HG02852 (cell line): ENCODE results near the gene MMP20.
A peak's percentile ranks its signal among the peaks of the same experiment; 100 is the strongest.

Experiments used
- ATAC-seq: cut with Tn5 transposase; IDR thresholded peaks from one replicate; pipeline ENCODE4 v1.9.1; 2021; ENCODE audit warnings: mild to moderate bottlenecking, moderate library complexity; ENCODE audit not compliant: unreplicated experiment

MMP20 gene

DNA sequence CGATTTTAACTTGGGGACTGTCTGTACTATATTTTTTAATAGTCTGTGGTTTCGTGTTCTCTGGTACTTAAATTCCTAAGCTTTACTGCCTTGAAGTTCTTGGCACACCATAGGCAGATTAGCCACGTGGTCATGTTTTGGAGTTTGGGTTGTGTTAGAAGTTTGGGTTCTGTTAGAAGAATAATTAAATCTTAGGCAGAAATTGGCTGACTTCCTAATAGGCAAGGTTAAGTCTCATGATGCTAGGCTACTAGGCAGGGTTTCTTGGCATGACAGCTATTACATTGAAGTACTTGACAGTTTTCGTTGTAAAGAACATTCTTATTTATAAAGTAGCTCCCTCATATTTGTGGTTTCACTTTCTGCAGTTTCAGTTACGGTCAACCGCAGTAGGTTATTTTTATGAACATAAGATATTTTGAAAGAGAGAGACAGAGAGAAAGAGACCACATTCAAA is 64.5 kb downstream of the MMP20 start:
- ATAC-seq, result peak; percentile 70

DNA sequence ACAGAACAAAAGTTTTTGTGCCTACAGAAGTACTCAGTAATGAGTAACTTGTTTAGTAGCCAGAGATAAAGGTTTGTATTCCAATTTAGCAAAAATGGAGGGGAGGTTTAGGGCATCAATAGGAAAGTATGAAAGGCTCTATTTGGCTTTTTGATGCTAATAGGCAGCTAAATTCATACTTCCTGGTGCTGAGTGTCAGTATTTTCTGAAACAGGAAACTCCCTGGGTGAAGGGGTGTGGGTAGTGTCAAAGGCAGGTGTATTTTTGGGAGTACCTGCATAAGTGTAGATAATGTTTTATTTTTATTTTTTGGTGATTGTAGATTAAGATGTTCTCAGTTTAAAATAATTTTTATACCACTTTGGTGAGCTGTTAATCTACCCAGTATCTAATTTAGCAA is 65.3 kb downstream of the MMP20 start:
- peak; percentile 49 for ATAC-seq

DNA sequence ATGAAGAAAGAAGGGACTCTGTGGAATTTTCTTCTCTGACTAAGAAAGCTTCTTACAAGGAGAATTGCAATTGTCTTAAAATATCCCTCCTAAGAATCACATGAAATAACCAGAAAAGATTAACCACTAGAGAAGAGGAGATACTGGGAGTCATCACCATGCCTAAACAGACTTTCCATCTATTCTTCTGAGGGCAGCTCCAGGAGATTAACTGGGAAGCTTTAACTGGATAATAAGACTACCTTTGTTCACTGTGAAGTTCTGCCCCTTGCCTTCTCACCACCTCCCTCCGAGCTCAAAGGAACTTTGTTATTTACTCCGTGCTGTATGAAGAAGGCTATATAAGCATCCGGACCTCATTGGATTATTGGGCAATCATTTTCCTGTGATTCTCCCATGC is 70.0 kb downstream of the MMP20 start:
- no peak for ATAC-seq

DNA sequence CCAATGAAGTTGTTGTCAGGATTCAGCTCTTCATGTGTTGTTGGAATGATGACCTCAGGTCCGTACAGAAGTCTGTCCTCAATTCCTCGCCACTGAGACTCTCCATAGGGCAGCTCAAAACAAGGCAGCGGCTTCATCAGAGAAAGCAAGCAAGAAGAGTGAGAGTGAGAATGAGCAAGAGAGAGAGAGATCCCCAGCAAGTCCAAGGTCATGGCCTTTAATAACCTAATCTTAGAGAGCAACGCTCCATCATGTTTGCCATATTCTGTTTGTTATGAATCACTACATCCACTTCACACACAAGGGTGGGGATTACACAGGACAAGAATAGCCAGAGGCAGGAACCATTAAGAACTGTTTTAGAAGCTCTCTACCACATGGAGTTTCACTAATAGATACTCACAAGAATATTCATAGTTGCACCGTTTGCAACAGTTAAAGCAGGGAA is 71.3 kb downstream of the MMP20 start:
- ATAC-seq, result peak; percentile 90

DNA sequence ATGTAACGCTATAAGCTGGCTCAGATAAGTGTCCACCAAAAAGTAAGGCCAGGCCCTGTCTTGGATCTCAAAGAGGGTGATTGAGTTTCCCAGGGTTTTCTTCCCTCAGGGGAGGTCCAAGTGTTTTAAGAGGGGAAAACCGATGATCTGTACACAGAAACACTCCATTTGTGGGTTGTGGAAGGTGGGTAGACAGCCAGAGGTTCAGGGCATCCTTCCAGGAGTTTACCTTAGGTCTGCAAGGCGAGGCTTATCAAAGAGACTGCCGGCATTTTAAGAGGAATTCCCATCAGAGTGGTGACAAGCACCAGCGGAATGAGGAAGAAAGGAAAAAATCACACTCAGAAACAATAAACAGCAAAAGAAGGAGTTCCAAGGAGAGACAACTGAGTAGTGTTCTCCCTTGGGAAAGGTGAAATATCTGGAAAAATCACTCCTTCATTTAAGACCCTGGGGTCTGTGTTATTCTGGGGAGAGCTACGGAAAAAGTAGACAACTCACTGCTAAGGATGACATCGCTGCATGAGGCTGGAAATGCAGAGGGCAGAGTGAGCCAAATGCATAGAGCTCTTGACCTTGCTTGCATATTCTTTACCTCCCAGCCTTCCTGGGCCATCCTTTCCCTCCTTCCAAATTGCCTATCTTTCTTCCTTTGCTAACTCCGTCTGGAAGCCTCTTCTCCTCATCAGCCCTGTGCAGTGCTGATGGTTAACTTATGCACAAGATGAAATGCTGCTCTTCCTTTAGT is 72.5 kb downstream of the MMP20 start:
- no peak for ATAC-seq

DNA sequence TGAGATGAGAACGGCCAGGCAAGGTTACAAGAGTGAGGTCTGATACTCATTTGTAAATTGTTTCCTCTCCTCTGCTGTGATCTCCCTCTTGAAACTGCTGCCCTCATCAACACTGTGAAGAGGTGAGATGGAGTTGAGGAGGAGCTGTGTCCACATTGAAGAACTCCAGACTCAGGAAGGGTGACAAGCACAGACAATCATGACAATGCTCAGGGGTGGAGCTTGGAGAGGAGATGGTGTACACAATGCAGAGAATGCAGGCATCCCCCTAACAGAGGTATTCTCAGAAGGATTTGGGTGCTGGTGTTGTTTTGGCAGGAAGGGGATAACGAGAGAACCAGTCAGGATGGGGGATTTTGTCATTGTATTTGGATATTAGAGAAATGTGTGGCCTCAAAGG is 73.1 kb downstream of the MMP20 start:
- ATAC-seq, result no peak

DNA sequence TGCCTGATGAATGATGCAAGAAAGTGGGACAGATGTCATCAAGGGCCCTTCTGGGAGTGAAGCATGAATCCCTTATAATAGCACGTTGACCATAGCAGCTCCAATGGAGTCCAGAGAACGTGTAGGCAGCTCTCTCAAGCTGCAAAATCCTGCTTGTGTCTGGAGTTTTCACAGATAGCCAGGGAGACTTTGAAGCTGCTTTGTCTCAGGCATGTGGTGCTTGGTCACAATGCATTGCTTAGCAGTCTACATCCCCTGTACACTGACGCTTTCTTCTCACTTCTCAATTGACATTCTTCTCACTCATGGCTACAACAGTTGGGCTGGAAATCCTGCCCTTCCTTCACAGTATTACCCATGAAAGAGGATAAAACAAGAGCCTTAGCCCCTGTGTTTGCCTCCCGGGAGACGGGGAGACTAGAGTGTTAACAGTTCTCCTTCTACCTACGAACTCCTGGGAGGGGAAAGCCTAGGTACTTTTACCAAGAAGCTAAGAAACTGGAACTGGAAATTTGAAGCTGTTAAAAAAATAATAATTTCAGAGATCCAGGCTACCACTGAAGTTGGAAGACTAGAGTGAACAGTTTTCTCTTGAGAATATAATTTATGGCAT is 73.9 kb downstream of the MMP20 start:
- no peak for ATAC-seq

DNA sequence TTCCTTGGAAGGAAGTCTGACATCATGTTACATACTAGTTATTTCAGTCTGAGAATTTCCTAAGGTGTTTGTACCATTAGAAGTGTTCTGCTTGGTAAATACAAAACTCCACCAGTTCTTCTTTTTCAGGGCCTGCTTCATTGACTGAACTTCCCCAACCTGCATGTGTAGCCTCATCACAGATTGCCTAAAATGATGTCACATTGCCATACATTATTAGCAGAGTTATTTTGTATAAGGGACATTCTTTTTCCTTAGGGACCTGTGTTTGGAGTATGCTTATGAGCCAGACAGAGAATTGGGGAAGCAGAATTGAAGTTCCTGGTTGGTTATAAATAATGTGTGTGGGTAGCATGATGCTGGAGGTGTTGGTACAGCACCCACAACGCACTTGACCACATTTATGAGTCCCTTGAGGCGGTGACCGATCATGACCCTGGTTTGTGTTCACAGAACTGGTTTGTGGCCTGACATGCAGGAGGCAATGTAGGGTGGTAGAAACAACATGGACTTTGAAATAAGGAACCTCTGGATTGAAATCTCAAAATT is 78.1 kb downstream of the MMP20 start:
- peak; percentile 68 for ATAC-seq

DNA sequence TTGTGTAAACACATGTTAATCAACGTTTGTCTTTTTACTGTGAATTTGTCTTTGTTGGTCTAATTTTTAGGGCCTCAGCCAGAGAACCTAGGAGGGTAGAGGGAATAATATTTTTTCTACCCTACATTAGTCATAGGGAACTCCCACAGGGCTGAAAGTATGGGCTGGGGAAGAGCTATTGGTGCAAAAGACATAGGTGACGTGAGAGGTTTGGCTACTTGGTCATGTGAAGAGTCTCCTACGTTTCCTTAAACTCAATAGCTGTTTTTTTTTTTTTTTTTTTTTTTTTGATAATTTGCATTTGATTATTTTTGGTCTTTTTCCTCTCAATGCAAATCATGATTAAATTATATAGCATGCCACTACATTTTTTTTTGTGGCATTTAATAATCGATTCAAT is 78.7 kb downstream of the MMP20 start:
- ATAC-seq, result peak; percentile 63

DNA sequence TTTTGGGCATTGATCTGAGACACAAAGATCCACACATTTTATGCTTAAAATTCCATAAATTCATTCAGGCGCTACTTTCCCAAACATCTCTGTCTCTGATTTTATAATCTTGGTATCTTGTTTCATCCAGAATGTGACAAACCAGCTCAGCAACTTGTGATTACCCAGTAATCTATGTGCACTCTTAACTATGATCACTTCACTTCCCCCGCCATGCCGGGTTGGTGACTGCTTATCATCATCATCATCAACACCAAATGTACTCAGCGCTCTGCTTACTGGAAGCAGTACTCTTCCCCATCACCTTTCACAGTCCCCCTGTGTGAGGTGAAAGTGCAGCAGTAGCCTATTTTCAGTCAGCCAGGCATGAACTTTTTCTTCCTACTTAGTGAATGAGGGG is 79.4 kb downstream of the MMP20 start:
- no peak for ATAC-seq

DNA sequence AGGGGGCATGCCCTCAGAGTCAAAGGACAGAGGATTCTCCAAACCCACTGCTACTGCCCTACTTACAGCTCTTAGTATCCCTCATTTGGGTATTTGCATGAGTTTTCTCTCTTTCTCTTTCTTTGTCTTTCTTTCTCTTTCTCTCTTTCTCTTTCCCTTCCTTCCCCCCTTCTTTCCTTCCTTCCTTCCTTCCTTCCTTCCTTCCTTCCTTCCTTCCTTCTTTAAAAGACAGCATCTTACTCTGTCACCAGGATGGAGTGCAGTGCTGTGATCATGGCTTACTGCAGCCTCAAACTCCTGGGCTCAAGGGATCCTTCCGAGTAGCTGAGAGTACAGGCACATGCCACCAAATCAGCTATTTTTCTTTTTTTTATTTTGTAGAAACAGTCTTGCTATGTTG is 80.5 kb downstream of the MMP20 start:
- ATAC-seq, result no peak

DNA sequence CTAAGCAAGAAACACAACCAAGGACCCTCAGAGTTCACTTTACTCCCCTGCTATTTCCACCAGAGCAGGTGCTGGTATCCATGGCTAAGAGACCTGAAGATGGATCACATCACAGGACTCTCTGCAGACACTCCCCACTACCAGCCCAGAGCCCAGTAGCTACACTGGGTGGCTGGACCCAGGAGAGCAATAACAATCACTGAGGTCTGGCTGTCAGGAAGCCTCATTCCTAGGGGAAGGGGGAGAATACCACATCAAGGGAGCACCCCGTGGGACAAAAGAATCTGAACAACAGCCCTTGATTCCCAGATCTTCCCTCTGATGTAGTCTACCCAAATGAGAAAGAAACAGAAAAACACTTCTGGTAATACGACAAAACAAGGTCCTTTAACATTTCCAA is 85.6 kb downstream of the MMP20 start:
- no peak for ATAC-seq

DNA sequence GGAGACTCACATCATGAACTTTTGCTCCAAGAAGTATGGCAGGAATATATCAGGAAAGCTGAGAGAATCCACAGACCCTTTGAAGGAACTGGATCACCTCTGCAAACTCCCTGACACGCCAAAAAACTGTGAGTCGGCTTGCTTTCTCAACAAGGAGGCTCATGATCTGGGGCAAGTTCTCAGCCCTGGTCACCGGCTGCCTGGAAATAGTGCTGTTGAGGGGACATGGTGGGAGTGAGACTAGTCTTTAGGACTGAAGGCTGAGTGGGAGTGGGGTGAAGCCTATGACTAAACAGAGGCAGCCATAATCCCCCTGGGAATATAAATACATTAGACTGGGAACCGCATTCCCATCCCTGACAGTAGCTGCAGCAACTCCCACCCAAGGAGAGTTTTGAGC is 86.2 kb downstream of the MMP20 start:
- no peak for ATAC-seq

DNA sequence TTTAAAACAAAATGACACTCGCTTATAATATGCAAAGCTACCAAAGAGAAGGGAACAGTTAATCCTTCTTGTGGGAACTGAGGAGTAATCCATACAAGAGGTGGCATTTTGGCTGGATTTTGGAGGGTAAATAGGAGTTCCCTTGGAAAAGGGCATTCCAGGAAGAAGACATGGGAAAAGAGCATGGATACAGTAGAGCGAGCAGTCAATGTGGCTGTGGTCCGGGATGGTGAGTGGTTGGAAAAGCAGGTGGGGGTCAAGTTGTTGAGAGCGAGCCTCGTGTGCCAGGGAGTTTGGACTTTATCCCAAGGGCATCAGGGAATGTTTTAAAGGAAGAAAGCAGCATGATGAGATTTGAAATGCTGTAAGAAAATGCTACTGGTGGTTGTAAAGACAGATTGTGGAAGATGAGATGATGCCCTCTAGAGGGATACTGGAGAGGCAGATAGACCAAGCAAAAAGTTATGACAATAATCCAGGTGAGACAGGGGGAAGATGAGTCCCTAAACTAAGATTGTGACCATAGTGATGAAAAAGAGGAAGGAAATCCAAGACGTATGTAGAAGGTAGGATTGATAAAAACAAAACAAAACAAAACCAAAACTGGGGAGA is 90.8 kb downstream of the MMP20 start:
- ATAC-seq, result peak; percentile 44

DNA sequence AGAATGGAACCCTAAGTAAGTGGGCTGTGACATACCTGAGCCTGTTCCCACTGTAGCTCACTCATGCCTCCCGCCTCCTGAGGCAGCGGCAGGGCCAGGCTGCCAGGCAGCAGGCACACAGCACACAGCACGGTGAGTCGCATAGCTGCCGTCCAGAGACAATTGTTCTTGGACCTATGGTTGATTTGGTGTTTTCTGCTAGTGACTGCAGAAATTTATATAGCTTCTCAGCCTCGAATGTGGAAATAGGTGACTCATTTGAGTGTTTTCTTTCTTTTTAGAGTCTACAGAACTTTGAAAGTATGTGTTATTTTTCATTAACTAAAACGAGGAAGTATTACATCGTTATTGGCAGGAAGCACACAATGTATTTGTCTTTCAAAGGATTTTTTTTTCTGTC is 94.6 kb downstream of the MMP20 start, which contains the start of gene MMP7:
Gene MMP7 (minus strand): TSS at position 190 of the 400 bp plus-strand sequence. CDS start 47 bp downstream, at position 143.
- ATAC-seq, result no peak

DNA sequence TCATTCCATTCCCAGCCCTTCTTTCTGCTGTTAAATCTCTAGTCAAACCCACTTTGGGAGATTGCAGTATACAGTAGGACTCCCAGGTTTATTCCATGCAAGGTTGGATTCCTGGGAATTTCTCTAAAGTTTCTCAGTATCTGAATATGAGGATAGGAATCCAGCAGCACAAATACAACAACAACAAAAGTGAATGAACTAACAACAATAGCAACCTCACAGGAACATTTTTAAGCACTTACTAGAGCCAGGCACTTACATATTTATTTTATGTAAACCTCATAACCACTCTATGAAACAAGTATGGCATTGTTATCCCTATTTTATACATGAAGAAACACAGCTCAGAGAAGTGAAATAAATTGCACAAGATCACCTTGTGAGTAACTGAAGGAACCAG is 96.5 kb downstream of the MMP20 start:
- no peak for ATAC-seq

DNA sequence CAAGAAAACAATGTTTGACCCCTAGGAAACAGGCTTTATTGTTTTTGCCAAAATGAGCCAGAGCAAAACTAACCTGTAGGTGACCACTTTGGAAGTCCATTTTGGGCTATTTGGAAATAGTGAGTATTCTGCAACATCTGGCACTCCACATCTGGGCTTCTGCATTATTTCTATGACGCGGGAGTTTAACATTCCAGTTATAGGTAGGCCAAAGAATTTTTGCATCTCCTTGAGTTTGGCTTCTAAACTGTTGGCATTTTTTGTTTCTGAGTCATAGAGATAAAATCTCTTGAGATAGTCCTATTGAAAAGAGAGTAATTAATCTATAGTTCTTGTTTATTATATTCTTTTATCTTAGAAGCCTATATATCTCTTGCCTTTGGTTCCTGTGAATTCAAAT is 97.4 kb downstream of the MMP20 start:
- ATAC-seq, result no peak

DNA sequence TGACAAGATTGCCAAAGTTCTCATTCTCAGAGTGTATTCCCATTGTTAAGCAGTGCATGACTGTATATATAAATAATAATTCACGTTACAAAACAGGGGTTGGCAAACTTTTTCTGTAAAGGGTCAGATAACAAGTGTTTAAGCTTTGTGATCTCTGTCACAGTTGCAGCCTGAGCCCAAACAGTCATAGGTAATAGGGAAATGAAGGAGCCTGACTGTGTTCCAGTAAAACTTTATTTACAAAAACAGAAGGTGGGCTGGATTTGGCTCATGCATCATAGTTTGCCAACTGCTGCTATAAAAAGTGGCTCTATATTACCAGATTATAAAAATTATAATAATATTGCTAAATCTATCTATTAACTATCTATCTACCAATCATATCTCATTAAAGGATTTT is 98.1 kb downstream of the MMP20 start:
- no peak for ATAC-seq
